Mucosa of descending colon (tissue), 3 donors: Measurements from ENCODE around the gene PLSCR4. TPM values are rescaled to one million over a fixed set of nuclear protein-coding genes. Genes with fewer than 3 reads are reported as not detected.

ENCODE experiments used
- ATAC-seq: fragments of 200-7000 bp; cut with Tn5 transposase; one replicate; pipeline ENCODE4 v1.9.1; 2020; ENCODE audit warnings: mild to moderate bottlenecking, moderate library complexity
- DNase-seq, 3 donors: peaks; one replicate each; pipeline ENCODE4 v3.0.0-alpha.2; 2020
- H3K36me3 ChIP-seq: fragments of 200-600 bp; one replicate; pipeline ENCODE4 v1.8.0; 2021; ENCODE audit warnings: low read depth, mild to moderate bottlenecking
- H3K4me1 ChIP-seq: fragments of 200-600 bp; one replicate; pipeline ENCODE4 v1.8.0; 2021; ENCODE audit warnings: low read depth, mild to moderate bottlenecking
- H3K4me3 ChIP-seq: fragments of 200-600 bp; one replicate; pipeline ENCODE4 v1.8.0; 2021; ENCODE audit warnings: mild to moderate bottlenecking
- H3K9me3 ChIP-seq: fragments of 200-600 bp; one replicate; pipeline ENCODE4 v1.8.0; 2021; ENCODE audit warnings: mild to moderate bottlenecking
- CTCF ChIP-seq: fragments of 200-600 bp; IDR thresholded peaks from one replicate; pipeline ENCODE4 v1.8.0; 2022; ENCODE audit warnings: antibody characterized with exemption, mild to moderate bottlenecking
- intact Hi-C, 2 donors: fragments of 100-400 bp; cut with DNase I in 1 of 2; cut with micrococcal nuclease in 1 of 2; formaldehyde crosslinking; loops; one replicate each; pipeline versions ENCODE4 v1.11.0 to v1.11.1; 2022; cut with DNase I, micrococcal nuclease
- total RNA-seq, 3 donors: library from RNA; stranded (reverse); fragmentation: NEBNext Ultra II Directional in 2 of 3; extraction: Animal tissue kit (Norgen Biotek cat#: 25700) in 2 of 3; gene quantifications; one replicate each; pipeline versions ENCODE4 v1.2.1 to v1.2.4, GENCODE V29; 2021 to 2023
- donor health status: DM: no; HTN: no; CAD: no; lungs with moderate emphysema.
- donor health status: DM: no; HTN: no; CAD: no.
- donor health status: DM: no; HTN: yes; CAD: no.

PLSCR4 gene
- total RNA-seq, 3 donors from 2014 or later = 45.3 to 72.7 (median 64.0) TPM

- DNase-seq (no peak), ATAC-seq (no peak)
- TF ChIP-seq CTCF = no peak
- Histone ChIP-seq H3K9me3 (no peaks in the 10 kb centered on the region), H3K4me1 (peaks cover 18% of the 10 kb centered on the region), H3K4me3 (no peak overlapping the region), H3K36me3 (no peaks in the 10 kb centered on the region)
- intact Hi-C loops = loop anchor here (5.0 to 10.0 kb wide), 2 partner anchors 110 to 357 kb away; no protein-coding TSS in a partner anchor
Observed at GRCh38 chr3:146217324-146217723, 33.6 kb downstream of the PLSCR4 start.

GRCh38 chr3:146214493-146214892 lies 36.4 kb downstream of the PLSCR4 start:
- intact Hi-C loops = loop anchor here in 1 of 2 donors (10.0 kb wide), 1 partner anchor 360 kb away; no protein-coding TSS in a partner anchor
- H3K9me3 ChIP-seq = no peaks in the 10 kb centered on the region
- ATAC-seq = no peak
- TF ChIP-seq CTCF = no peak
- no peaks in the 10 kb centered on the region for H3K36me3 ChIP-seq
- DNase-seq = no peak
- no peaks in the 10 kb centered on the region for H3K4me1 ChIP-seq
- H3K4me3 ChIP-seq = no peak overlapping the region

GRCh38 chr3:146209371-146209770 lies 41.5 kb downstream of the PLSCR4 start:
- ATAC-seq = no peak

GRCh38 chr3:146203776-146204175 lies 47.1 kb downstream of the PLSCR4 start:
- H3K4me1 ChIP-seq = no peaks in the 10 kb centered on the region
- H3K9me3 ChIP-seq = no peaks in the 10 kb centered on the region
- no peak overlapping the region for H3K4me3 ChIP-seq
- TF ChIP-seq CTCF = no peak
- DNase-seq = no peak
- no peak for ATAC-seq
- H3K36me3 ChIP-seq = no peaks in the 10 kb centered on the region
- intact Hi-C loops = no loop called here

More at GRCh38 chr3:146209371-146209770, 41.5 kb downstream of the PLSCR4 start:
- H3K4me1 ChIP-seq = no peaks in the 10 kb centered on the region
- DNase-seq = no peak
- no peak for TF ChIP-seq CTCF
- intact Hi-C loops = no loop called here
- H3K36me3 ChIP-seq = no peaks in the 10 kb centered on the region
- H3K4me3 ChIP-seq = no peak overlapping the region
- H3K9me3 ChIP-seq = no peaks in the 10 kb centered on the region

GRCh38 chr3:146200461-146201220 lies 50.3 kb downstream of the PLSCR4 start:
- no peak overlapping the region for H3K4me3 ChIP-seq
- no peaks in the 10 kb centered on the region for H3K9me3 ChIP-seq
- intact Hi-C loops = no loop called here
- no peak for TF ChIP-seq CTCF
- H3K36me3 ChIP-seq = no peaks in the 10 kb centered on the region
- no peaks in the 10 kb centered on the region for H3K4me1 ChIP-seq
- no peak for DNase-seq
- ATAC-seq = no peak
